Measurements from ENCODE around the gene PRB2.

DNA sequence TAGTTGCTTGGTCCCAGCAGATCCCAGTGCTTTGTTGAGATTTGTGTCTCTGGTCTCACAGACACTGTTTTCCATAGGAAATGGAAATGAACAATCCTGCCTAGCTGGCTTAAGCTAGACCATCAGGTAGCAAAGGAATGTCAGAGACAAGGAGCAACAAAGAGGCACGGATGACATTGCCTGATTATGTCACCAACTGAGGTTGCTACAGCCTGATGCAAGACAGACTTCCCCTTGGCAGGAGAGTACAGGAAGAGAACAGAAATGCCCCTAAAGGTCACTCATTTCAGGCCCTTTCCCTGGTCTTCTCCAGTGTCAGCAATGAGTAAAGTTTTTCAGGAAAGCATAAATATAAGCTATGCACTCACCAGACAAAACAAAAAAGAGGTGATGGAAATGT is 2.0 kb upstream of the PRB2 start:
- no peak for TF ChIP-seq EZH2 (IDR thresholded peaks at IDR 0.05; ENCODE audit: insufficient read depth, poor library complexity, severe bottlenecking)
- no peak for TF ChIP-seq EZH2phosphoT487 (IDR thresholded peaks at IDR 0.05; ENCODE audit: insufficient read depth, low read depth)

Measured in GM23248 (cell line).